Keratinocyte (primary cell): ENCODE results near the gene LTBP2.

Source experiments
- EZH2 ChIP-seq: IDR thresholded peaks from one replicate; pipeline ENCODE4 v1.6.1; 2012; ENCODE audit warnings: inconsistent platforms, mild to moderate bottlenecking, low read length, moderate library complexity
- TF ChIP-seq, protein P1 (sequence below), 3 experiments: IDR thresholded peaks in 1 of 3; conservative IDR thresholded peaks in 1 of 3; optimal IDR thresholded peaks in 1 of 3; 2 replicates in 2 of 3; 3 replicates in 1 of 3; pipeline versions ENCODE3 to v1.5.1; 2011; ENCODE audit warnings: low read length in 3 of 3, mild to moderate bottlenecking in 3 of 3, moderate library complexity in 2 of 3, control low read depth in 1 of 3, inconsistent platforms in 1 of 3; ENCODE audit not compliant: insufficient read depth in 2 of 3; ENCODE audit errors: extremely low read depth in 1 of 3

DNA sequence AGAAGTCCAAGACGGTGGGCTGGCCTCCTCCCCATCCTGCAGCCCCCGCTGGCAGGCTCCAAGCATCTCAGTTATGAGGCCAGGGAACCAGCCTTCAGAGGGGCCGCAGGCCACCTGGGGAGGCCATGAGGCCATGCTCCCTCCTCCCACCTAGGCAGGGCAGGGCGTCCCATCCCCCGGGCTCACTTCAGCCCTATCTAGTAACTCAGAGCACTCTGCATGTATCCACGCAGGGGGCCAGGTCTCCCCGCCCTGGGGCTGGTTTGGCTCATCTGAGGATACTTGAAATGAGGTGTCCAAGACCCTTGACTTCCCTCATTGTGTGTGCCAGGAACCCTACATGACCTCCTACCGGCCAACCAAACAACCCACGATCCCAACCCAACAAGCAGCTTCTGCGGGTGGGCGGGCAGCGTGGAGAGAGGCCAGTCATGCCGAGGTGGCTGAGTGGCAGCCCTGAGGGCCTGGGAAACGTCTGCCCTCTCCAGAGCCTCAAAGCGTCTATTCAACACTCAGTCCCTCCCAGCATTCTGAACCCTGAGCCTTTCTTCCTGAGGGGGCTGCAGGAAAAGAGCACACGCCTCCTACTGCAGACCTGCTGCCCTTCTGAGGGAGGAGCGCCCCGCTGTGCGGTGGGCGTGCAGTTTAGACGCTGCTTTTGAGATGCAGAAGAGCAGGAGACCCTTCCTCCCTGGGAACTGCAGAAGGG, 101.7 kb downstream of the LTBP2 start:
- TF ChIP-seq, protein P1, sequence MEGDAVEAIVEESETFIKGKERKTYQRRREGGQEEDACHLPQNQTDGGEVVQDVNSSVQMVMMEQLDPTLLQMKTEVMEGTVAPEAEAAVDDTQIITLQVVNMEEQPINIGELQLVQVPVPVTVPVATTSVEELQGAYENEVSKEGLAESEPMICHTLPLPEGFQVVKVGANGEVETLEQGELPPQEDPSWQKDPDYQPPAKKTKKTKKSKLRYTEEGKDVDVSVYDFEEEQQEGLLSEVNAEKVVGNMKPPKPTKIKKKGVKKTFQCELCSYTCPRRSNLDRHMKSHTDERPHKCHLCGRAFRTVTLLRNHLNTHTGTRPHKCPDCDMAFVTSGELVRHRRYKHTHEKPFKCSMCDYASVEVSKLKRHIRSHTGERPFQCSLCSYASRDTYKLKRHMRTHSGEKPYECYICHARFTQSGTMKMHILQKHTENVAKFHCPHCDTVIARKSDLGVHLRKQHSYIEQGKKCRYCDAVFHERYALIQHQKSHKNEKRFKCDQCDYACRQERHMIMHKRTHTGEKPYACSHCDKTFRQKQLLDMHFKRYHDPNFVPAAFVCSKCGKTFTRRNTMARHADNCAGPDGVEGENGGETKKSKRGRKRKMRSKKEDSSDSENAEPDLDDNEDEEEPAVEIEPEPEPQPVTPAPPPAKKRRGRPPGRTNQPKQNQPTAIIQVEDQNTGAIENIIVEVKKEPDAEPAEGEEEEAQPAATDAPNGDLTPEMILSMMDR (optimal IDR thresholded peaks at IDR 0.05 in 1 of 3, IDR thresholded peaks at IDR 0.05 in 1 of 3, conservative IDR thresholded peaks at IDR 0.05 in 1 of 3; ENCODE audit: extremely low read depth in 1 of 3, insufficient read depth in 2 of 3, low read length in 3 of 3), result no peak
- no peak for TF ChIP-seq EZH2
